ENCODE data around the gene PLEKHG1.
A peak's percentile ranks its signal among the peaks of the same experiment; 100 is the strongest.

Gene PLEKHG1

DNA sequence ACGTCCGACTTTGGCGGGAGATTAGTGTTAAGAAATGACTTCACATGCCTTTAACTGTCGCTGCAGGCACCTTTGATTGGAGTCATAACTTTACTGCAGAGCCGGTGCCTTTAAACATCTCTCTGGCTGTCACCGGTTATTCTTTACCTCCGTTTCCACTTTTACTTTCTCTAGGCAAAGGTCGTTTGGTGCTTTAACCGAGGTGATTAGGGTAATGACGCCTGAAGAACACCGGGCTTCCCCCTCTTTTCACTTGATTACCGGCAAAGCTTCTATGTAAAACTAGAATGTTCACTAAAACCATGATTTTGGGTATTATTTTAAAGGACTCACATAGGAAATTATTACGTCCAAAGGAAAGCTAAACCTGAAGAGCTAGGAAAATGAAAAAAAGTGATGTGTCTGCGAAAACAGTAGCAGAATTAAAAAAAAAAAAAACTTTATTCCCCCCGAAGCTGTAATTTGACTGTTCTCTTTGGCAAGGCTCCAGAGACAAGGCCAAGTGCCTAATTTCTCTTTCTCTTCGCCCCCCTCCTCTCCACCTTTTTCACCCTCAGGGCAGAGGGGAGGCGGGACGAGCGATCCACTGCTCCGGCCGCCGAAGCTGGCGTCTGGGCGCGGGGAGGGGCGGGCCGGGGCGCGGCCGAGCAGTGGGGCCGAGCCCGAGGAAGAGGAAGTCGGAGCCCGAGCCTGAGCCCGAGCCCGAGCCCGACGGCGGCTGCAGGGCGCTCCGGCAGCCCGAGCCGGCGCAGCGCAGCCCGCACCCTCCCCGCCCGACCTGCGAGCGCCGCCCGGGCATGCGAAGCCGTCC, at the start of gene PLEKHG1:
Gene PLEKHG1 (plus strand): TSS at position 687 of the 811 bp plus-strand sequence. CDS start 133,797 bp downstream, outside the sequence.
- peak in 1 of 2 donors; percentile 15 for DNase-seq (ENCODE audit: low read depth in 2 of 2, low spot score in 1 of 2)

DNA sequence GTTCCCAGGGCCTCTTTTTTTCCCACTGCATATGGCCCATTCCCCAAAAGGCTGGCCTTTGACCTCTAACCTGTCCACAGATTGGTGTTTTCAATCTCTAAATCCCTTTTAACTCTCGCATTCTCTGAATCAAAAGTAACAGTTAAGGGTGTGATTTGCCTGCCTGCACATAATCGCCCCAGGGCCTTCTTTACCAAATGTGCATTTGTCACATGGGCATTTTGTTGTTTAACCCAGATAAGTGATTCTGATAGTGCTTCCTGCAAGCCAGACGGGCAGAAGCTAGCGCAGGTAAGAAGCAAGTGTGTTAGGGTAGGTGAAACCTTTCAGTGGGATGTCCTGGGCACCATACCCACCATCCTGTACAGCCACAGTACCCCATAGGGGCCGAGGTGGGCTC, 49.4 kb upstream of the PLEKHG1 start:
- DNase-seq (ENCODE audit: low read depth in 2 of 2, low spot score in 1 of 2): no peak

DNA sequence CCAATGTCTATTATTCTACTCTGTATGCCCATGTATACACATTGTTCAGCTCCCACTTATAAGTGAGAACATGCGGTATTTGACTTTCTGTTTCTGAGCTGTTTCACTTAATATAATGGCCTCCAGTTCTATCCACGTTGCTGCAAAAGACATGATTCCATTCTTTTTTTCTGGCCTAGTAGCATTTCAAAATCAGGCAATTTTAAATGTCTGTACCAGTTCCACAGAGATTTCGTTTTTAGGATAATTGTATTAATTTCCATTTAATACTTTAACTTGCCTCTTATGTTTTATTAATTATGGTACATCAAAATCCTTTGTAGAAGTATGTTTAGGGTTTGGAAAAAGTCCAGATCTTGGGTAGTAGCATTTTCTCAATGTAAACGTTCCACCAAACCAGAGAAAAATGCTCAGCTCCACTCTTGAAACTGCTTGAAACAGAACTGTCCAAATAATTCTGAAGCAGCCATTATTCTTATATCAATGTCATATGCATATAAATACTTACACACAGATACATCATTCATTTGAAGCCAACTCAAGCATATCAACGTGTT, 42.6 kb upstream of the PLEKHG1 start:
- no peak for DNase-seq (ENCODE audit: low read depth in 2 of 2, low spot score in 1 of 2)

DNA sequence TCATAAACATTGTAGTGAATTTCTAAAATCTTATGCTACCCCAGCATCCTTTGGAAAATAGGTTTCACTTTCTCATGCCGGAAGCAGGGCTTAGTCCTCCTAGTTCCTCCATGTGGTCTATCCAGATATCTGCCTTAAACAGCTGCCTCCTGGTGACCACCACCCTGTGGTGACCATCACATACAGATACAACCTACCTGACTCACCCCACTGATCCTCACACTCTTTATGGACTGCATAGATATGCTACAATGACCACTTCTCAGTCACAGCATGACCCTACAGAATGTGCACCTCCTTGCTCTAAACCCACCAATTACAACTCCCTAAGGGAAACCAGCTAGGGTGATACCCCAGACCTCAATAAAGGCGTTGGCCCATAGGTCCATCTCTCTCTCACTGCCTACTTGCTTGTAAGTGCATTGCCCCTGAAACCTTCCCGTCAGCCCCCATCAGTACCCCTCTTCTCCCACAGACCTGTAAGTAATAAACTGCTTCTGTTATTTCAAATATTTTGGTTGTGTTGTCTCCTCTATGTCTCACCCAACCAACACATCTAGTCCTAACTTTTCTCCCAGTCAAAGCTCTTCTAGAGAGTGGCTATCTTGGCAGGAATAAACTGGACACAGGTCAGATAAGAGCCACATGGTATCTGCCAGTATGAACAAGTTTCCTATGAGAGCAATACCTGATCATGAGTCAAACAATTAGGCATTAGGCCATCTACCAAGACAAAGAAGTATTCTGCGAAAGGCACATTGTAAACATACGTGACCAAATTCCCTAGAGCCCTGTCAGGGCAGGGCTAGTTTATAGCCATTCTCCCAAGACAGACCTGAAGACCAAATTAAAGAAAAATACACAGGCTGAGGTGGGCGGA, 39.4 kb upstream of the PLEKHG1 start:
- no peak for DNase-seq (ENCODE audit: low read depth in 2 of 2, low spot score in 1 of 2)

DNA sequence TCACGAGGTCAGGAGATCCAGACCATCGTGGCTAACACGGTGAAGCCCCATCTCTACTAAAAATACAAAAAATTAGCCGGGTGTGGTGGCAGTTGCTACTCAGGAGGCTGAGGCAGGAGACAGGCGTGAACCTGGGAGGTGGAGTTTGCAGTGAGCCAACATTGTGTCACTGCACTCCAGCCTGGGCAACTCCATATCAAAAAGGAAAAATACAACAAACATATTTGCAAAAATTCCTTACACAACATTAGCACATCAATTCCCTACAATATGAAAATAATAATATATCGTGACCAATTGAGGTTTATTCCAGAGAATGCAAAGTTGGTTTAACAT, 38.8 kb upstream of the PLEKHG1 start:
- no peak for DNase-seq (ENCODE audit: low read depth in 2 of 2, low spot score in 1 of 2)

DNA sequence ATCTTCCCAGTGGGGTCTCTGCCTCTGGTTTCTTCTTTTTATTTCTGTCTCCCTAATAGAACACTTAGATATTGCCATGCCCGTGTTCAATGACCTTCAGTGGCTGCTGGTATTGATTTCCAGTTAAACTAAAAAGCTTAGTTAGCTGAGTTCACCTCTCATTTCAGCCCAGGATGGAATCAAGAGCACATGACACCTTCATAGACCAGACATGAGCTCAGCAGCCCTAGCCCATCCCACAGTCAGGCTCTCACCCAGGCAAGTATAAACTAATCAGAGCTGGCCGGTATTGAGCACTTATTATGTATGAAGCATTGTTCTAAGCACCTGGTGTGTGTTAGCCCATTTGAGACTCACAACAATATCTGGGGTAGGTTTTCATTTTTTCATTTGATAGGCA, 33.7 kb upstream of the PLEKHG1 start:
- DNase-seq (ENCODE audit: low read depth in 2 of 2, low spot score in 1 of 2): no peak

DNA sequence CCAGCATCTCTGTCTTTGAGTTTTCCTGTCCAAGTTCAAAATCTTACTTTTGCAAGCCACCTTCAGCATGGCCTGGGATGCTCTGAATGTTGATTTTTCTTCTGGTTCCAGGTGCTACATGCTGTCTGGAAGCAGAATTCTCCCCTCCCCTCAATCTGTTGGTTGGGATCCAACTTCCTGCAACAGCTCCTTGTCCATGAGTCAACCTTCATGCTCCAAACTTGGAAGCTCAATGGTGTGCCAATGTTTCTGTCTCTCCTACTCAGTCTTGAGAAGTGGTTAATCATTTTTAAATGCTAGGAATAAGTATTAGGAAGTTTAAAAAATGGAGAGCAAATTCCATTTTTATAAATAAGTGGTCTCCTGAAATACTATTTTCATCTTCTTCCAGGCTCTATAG, 33.2 kb upstream of the PLEKHG1 start:
- no peak for DNase-seq (ENCODE audit: low read depth in 2 of 2, low spot score in 1 of 2)

GRCh38 chr6:150567380-150567779, 32.3 kb upstream of the PLEKHG1 start:
- no peak for DNase-seq (ENCODE audit: low read depth in 2 of 2, low spot score in 1 of 2)

DNA sequence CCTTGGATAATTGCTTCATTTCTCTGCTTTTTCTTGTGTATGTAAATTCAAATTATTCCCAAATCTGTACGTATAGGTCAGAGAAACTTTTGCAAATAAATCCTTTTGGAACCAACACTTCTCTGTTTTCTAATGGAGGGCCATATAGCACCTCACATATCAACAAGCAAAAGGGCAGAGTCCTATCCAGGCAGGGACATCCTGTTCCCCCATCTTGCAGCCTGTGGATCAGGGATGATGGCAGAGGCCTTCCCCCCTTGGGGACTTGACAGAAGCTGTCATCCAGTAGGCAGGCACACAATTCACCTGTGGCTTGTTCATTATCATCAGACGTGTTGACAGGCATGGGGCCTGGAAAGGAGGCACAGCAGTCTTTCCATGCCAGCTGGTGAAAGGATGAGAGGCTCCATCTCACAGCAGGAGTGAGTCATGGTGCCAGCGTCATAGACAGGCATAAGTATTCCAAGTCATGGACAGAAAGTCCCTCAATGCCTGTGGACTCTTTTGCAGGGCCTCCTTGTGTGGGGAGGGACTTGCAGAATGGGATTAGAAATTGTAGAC, 31.8 kb upstream of the PLEKHG1 start:
- DNase-seq (ENCODE audit: low read depth in 2 of 2, low spot score in 1 of 2): no peak

- no peak for DNase-seq (ENCODE audit: low read depth in 2 of 2, low spot score in 1 of 2)
Observed at GRCh38 chr6:150568560-150568959, 31.1 kb upstream of the PLEKHG1 start.

GRCh38 chr6:150569161-150569560, 30.5 kb upstream of the PLEKHG1 start:
- no peak for DNase-seq (ENCODE audit: low read depth in 2 of 2, low spot score in 1 of 2)

DNA sequence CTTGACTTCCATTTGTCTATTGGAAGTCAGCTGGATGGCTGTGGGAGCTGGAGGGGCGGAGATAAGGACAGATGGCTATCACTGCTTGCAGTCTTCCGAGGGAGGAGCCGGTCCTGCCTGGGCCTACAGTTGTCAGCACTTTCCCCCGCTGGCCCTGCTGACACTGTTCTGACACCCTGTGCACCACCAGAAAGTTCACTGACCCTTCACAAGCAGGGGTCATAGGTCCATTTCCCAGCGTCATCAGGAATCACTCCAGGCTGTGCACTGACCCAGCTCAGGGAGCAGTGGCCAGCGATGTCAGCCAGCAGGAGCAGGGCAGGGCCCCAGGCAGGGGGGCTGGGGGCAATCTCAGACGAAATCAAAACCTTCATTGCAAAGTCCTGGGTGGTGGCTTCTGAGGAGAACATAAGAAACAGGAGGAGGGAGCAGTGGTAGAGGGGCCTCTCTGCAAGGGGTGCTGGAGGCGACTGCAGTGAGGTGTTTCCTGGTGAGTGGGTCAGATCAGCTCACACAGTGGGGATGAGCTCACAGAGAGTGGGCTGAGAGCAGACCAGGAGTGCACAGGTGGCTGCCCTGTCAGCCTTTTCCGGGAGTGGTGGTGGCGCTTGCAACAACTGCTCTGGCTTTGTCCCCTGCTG, 26.5 kb upstream of the PLEKHG1 start:
- no peak for DNase-seq (ENCODE audit: low read depth in 2 of 2, low spot score in 1 of 2)

DNA sequence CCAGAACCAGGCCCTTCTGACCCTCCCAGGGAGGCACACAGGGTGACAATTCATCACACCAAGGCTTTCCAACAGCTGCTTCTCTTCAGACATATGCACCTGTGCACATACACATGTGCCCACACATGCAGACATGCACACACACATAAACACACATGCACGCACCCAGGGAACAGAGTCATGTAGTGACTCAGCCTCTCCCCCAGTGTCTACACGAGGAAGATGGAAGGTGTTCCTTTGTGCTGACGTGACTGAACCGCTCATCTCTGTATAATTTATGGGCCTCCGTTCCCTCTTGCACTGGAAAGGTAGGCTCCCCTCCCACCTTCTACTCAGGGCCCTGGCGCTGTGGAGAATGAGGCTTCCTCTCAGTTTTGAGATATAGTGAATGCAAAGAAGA, 23.8 kb upstream of the PLEKHG1 start:
- no peak for DNase-seq (ENCODE audit: low read depth in 2 of 2, low spot score in 1 of 2)

DNA sequence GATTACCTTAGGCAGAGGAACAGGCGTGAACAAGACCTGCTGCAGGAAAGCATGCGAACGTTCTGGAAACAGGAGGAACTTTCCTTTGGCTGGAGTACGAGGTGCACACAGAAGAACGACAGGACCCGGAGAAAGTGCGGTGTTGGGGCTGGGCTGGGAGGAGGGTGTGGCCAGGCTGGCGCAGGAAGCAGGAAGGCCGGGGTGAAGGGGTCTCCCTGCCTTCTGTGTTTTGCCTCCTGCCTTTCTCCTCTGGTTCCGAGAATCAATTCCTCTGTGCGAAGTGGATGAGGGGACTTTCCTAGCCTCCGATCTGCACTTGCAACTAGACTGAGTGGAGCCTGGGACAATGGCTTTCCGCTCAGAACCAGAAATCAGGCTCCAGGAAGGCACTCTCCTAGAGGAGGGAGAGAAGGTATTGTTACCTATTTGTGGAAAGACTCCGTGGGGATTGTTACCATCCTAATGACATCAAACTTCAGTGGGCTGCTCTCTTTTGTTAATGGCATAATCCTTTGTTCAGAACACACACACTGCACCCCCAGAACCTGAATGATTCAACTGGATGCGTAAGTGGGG, 22.9 kb upstream of the PLEKHG1 start:
- DNase-seq (ENCODE audit: low read depth in 2 of 2, low spot score in 1 of 2): no peak

DNA sequence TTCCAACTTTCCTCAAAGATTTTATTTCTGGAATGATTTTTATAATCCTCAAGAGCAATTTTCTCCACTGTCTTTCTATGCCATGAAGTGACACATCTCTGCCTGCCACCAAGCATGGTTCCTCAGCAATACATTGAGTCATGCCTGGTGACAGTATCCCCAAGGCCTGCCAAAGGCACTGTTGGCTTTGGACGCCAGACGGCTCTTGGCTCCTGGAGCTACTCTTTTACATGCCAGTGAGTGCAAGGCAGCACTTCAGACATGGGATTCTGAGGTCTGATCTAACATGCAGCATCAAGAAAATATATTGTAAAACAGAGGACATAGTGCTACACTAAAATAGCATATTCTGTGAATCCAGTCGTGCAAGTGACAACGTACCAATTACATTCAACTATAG, 20.1 kb upstream of the PLEKHG1 start:
- DNase-seq (ENCODE audit: low read depth in 2 of 2, low spot score in 1 of 2): no peak

DNA sequence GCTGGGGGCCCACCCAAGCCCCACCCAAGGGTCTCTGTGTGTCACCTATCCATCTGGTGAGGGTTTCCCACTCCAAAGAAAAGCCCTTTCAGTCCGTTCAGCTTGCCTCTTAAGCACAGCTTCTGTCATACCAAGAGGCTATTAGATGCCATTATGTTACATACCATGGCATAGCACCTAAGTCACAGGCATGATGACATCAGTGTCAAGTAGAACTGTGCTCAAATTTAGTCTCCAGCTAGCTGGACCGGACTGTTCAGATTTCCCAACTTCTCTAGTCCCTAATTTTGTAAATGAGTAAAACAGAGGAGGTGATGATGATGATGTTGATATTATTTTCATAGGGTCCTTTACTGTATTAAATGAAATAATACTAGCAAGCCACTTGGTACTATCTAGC, 19.2 kb upstream of the PLEKHG1 start:
- no peak for DNase-seq (ENCODE audit: low read depth in 2 of 2, low spot score in 1 of 2)

- DNase-seq (ENCODE audit: low read depth in 2 of 2, low spot score in 1 of 2): no peak
Observed at GRCh38 chr6:150584065-150584464, 15.6 kb upstream of the PLEKHG1 start.

GRCh38 chr6:150584596-150584995, 15.1 kb upstream of the PLEKHG1 start:
- no peak for DNase-seq (ENCODE audit: low read depth in 2 of 2, low spot score in 1 of 2)

DNA sequence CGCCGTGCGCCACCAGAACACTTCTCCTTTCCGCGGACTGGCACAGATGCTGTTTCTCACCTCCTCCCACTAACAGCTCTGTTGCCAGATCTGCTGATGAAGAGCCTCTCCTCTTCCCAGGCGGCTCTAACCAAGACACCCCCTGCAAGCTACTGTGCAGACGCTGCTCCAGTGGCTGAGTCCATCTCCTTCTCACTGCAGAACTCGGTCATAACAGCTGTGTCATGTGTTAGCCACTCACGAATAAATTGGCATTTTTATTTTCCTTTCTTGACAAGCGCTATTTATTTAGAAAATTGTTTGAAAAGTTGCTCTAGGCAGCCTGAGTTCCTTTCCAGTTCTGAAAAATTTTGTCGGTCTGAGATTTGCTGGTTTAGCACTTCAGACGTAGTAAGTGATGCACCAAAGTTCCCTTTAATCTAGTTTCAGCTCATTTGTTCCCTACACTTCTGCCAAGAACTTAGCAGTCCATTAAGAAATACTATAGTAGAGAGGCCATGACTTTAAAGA, 12.8 kb upstream of the PLEKHG1 start:
- DNase-seq (ENCODE audit: low read depth in 2 of 2, low spot score in 1 of 2): no peak

DNA sequence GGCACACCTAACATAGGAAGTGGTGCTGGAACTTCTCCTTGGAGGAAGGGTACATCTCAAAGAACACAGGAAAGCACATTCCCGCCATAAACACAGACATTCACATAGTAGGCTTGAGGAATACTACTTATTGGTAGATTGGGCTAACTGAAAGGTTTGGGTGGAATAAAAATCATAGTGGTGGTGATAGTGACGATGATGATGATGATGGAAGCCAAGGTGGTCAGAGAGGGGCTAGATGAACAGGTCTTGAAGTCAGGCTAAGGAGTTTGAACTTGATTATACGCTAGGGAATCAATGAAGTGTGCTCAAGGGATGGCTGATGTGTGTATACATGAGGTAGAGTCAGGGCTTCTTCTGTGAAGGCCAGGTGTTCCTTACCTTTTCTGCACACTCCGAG, 12.0 kb upstream of the PLEKHG1 start:
- DNase-seq (ENCODE audit: low read depth in 2 of 2, low spot score in 1 of 2): no peak

All from stimulated activated CD8-positive, alpha-beta memory T cell treated with anti-CD3 and anti-CD28 coated beads, Interleukin-4, amount 100 ng/mL, for 4 hours (primary cell).